Smooth muscle cell (in vitro differentiated cells): ENCODE results near the gene SULF2. TPM values are rescaled to one million over a fixed set of nuclear protein-coding genes. Genes with fewer than 3 reads are reported as not detected.

Experiments used
- DNase-seq: peaks from one replicate; lab custom pipeline; 2025; ENCODE audit not compliant: unreplicated experiment; lab: John Stamatoyannopoulos, UW
- H2AFZ ChIP-seq: fragments of 200-600 bp; sonication (generic); 2 replicates; pipeline ENCODE4 v1.6.0; 2016; ENCODE audit warnings: antibody characterized with exemption, low read depth, mild to moderate bottlenecking
- H3F3A ChIP-seq: fragments of 200-600 bp; sonication (generic); 2 replicates; pipeline ENCODE4 v1.6.0; 2017; ENCODE audit warnings: antibody characterized with exemption, low read depth
- H3K27ac ChIP-seq: fragments of 200-600 bp; sonication (generic); 2 replicates; pipeline ENCODE4 v1.5.1; 2016; ENCODE audit warnings: low read depth, mild to moderate bottlenecking
- H3K27me3 ChIP-seq: fragments of 200-600 bp; sonication (generic); 2 replicates; pipeline ENCODE4 v1.6.1; 2016; ENCODE audit warnings: low read depth, mild to moderate bottlenecking
- H3K36me3 ChIP-seq: fragments of 200-600 bp; sonication (generic); 2 replicates; pipeline ENCODE4 v1.5.1; 2016; ENCODE audit warnings: low read depth
- H3K4me1 ChIP-seq: fragments of 200-600 bp; sonication (generic); 2 replicates; pipeline ENCODE4 v1.5.1; 2016; ENCODE audit warnings: low read depth
- H3K4me2 ChIP-seq: fragments of 200-600 bp; sonication (generic); 2 replicates; pipeline ENCODE4 v1.6.0; 2016; ENCODE audit warnings: mild to moderate bottlenecking
- H3K4me3 ChIP-seq: fragments of 200-600 bp; sonication (generic); 2 replicates; pipeline ENCODE4 v1.5.1; 2016; ENCODE audit warnings: mild to moderate bottlenecking
- H3K79me2 ChIP-seq: fragments of 200-600 bp; sonication (generic); 2 replicates; pipeline ENCODE4 v1.6.0; 2016; ENCODE audit warnings: low read depth, mild to moderate bottlenecking
- H3K9ac ChIP-seq: fragments of 200-600 bp; sonication (generic); 2 replicates; pipeline ENCODE4 v1.6.0; 2016; ENCODE audit warnings: low read depth
- H3K9me3 ChIP-seq: fragments of 200-600 bp; sonication (generic); replicated peaks from 2 replicates; pipeline ENCODE4 v1.5.1; 2016; ENCODE audit warnings: low read depth
- H4K20me1 ChIP-seq: fragments of 200-600 bp; sonication (generic); 2 replicates; pipeline ENCODE4 v1.6.0; 2016; ENCODE audit warnings: low read depth
- CTCF ChIP-seq: fragments of 200-600 bp; sonication (generic); IDR thresholded peaks from 2 replicates; pipeline ENCODE4 v1.5.1; 2017; ENCODE audit warnings: borderline replicate concordance, mild to moderate bottlenecking, antibody characterized with exemption; ENCODE audit not compliant: insufficient read depth, poor library complexity, severe bottlenecking
- WGBS: methylation state at CpG from one replicate; pipeline ENCODE4 v1.1.7; 2016; ENCODE audit warnings: low lambda C conversion rate; 5-methylcytosine and 5-hydroxymethylcytosine counted together
- polyA plus RNA-seq: library from polyadenylated mRNA; unstranded; fragments of >200 nt; fragmentation: Nextera tagmentation; extraction: Ambion mirVana; gene quantifications from 2 replicates; pipeline ENCODE4 v1.2.1, GENCODE V29; 2016
- total RNA-seq: library from RNA; depleted of rRNA; stranded (reverse); fragments of >200 nt; gene quantifications from 2 replicates; pipeline ENCODE4 v1.2.3, GENCODE V29; 2014

The SULF2 gene
- total and polyA plus RNA-seq, 2 experiments from 2014 or later = 109 to 144 TPM

- Histone ChIP-seq H3K27me3 (no peaks in the 10 kb centered on the region), H3K4me2 (peak overlapping the region; percentile 18), H4K20me1 (peaks cover 4% of the 10 kb centered on the region), H3K79me2 (no peaks in the 10 kb centered on the region), H3K36me3 (no peaks in the 10 kb centered on the region), H3K4me3 (no peak overlapping the region), H3K9me3 (no peaks in the 10 kb centered on the region), H3K4me1 (no peaks in the 10 kb centered on the region), H2AFZ (no peak overlapping the region), H3K9ac (no peak overlapping the region), H3F3A (no peaks in the 10 kb centered on the region), H3K27ac (no peak overlapping the region)
- no peak for TF ChIP-seq CTCF
- 57% methylated on average over 15 of the region's 15 CpGs for WGBS
- DNase-seq = no peak
Observed at GRCh38 chr20:47704746-47705496, 80.4 kb downstream of the SULF2 start.

GRCh38 chr20:47703748-47704147 lies 81.5 kb downstream of the SULF2 start:
- H3K36me3 ChIP-seq = no peaks in the 10 kb centered on the region
- no peaks in the 10 kb centered on the region for H3F3A ChIP-seq
- H3K4me1 ChIP-seq = no peaks in the 10 kb centered on the region
- no peaks in the 10 kb centered on the region for H3K79me2 ChIP-seq
- no peak overlapping the region for H3K4me2 ChIP-seq
- H3K4me3 ChIP-seq = no peak overlapping the region
- H2AFZ ChIP-seq = no peak overlapping the region
- no peak overlapping the region for H3K27ac ChIP-seq
- H3K9ac ChIP-seq = no peak overlapping the region
- TF ChIP-seq CTCF = no peak
- no peaks in the 10 kb centered on the region for H3K27me3 ChIP-seq
- H4K20me1 ChIP-seq = peaks cover 4% of the 10 kb centered on the region
- DNase-seq = no peak
- 81% methylated on average over 5 of the region's 5 CpGs for WGBS
- H3K9me3 ChIP-seq = no peaks in the 10 kb centered on the region

- 44% methylated on average over 15 of the region's 15 CpGs for WGBS
- peak; percentile 15 for DNase-seq
Observed at GRCh38 chr20:47701612-47702011, 83.7 kb downstream of the SULF2 start.

More at GRCh38 chr20:47701612-47702011, 83.7 kb downstream of the SULF2 start:
- H3K36me3 ChIP-seq = no peaks in the 10 kb centered on the region
- H3K79me2 ChIP-seq = no peaks in the 10 kb centered on the region
- no peaks in the 10 kb centered on the region for H3K9me3 ChIP-seq
- no peak overlapping the region for H2AFZ ChIP-seq
- peak overlapping the region; percentile 17 for H3K9ac ChIP-seq
- no peaks in the 10 kb centered on the region for H3K4me1 ChIP-seq
- H3F3A ChIP-seq = no peaks in the 10 kb centered on the region
- H3K4me3 ChIP-seq = no peak overlapping the region
- H4K20me1 ChIP-seq = no peaks in the 10 kb centered on the region
- H3K27me3 ChIP-seq = no peaks in the 10 kb centered on the region
- peak overlapping the region; percentile 74 for H3K27ac ChIP-seq
- TF ChIP-seq CTCF = no peak
- H3K4me2 ChIP-seq = no peak overlapping the region
